AG09319 (cell line): ENCODE data around the gene ADGRL2.
"Not testable (repeated sequence)": the region's sequence is repeated elsewhere in the genome, so short reads cannot be mapped to it uniquely, and the experiment has no call there.

Experiments
- DNase-seq: peaks from one replicate; pipeline ENCODE4 v3.0.0-alpha.2; 2010; ENCODE audit warnings: low read depth; ENCODE audit errors: extremely low read depth
- CTCF ChIP-seq: IDR thresholded peaks from 2 replicates; pipeline ENCODE4 v1.5.1; 2011; ENCODE audit warnings: low read depth, mild to moderate bottlenecking, inconsistent platforms, low read length, moderate library complexity

Gene ADGRL2

GRCh38 chr1:81848880-81849682, 48.3 kb downstream of the ADGRL2 start:
- no peak for TF ChIP-seq CTCF
- no peak for DNase-seq

GRCh38 chr1:81850031-81850430, 49.3 kb downstream of the ADGRL2 start:
- no peak for TF ChIP-seq CTCF
- no peak for DNase-seq

- DNase-seq, result no peak
- no peak for TF ChIP-seq CTCF
These were observed 49.8 kb downstream of the ADGRL2 start for GRCh38 chr1:81850495-81850894.

GRCh38 chr1:81851217-81851616, 50.5 kb downstream of the ADGRL2 start:
- DNase-seq, result no peak
- no peak for TF ChIP-seq CTCF

GRCh38 chr1:81852961-81853360, 52.2 kb downstream of the ADGRL2 start:
- no peak for TF ChIP-seq CTCF
- DNase-seq, result no peak

GRCh38 chr1:81867235-81867634, 66.5 kb downstream of the ADGRL2 start:
- TF ChIP-seq CTCF, result no peak
- DNase-seq, result no peak

GRCh38 chr1:81869307-81869706, 68.6 kb downstream of the ADGRL2 start:
- no peak for DNase-seq
- no peak for TF ChIP-seq CTCF

- DNase-seq, result not testable (repeated sequence)
These were observed 70.4 kb downstream of the ADGRL2 start for GRCh38 chr1:81871091-81871490.
